Right lobe of liver (tissue), 6 donors: ENCODE data around the gene SLC15A5. TPM values are rescaled to one million over a fixed set of nuclear protein-coding genes. Genes with fewer than 3 reads are reported as not detected.

Source experiments
- ATAC-seq, 4 donors: fragments of 200-7000 bp; cut with Tn5 transposase; one replicate each; pipeline ENCODE4 v1.9.1; 2020; ENCODE audit warnings: mild to moderate bottlenecking in 4 of 4, moderate library complexity in 4 of 4
- DNase-seq, 3 donors: peaks; one replicate each; pipeline ENCODE4 v3.0.0-alpha.2; 2020
- H3K27ac ChIP-seq, 3 donors: fragments of 200-600 bp; one replicate each; pipeline ENCODE4 v1.8.0; 2022
- H3K27me3 ChIP-seq, 2 donors: fragments of 200-600 bp; one replicate each; pipeline ENCODE4 v1.8.0; 2022
- H3K36me3 ChIP-seq, 4 donors: fragments of 200-600 bp; sonication (generic) in 1 of 4; one replicate each; pipeline versions ENCODE4 v1.5.1 to v1.8.0; 2017 to 2022; ENCODE audit warnings: control low read depth in 1 of 4
- H3K4me1 ChIP-seq, 4 donors: fragments of 200-600 bp; sonication (generic) in 1 of 4; one replicate each; pipeline versions ENCODE4 v1.5.1 to v1.8.0; 2017 to 2022; ENCODE audit warnings: control low read depth in 1 of 4
- H3K4me3 ChIP-seq, 3 donors: fragments of 200-600 bp; one replicate each; pipeline ENCODE4 v1.8.0; 2022
- H3K9me3 ChIP-seq, 4 donors: fragments of 200-600 bp; sonication (generic) in 1 of 4; one replicate each; pipeline versions ENCODE4 v1.5.1 to v1.8.0; 2017 to 2022; ENCODE audit warnings: control low read depth in 1 of 4
- CTCF ChIP-seq, 4 donors: fragments of 200-600 bp in 3 of 4; fragments of 450-650 bp in 1 of 4; IDR thresholded peaks; one replicate each; pipeline versions ENCODE4 v1.5.1 to v1.8.0; 2016 to 2022; ENCODE audit warnings: antibody characterized with exemption in 4 of 4, mild to moderate bottlenecking in 2 of 4
- POLR2A ChIP-seq: fragments of 450-650 bp; IDR thresholded peaks from one replicate; pipeline ENCODE4 v1.6.1; 2017; ENCODE audit warnings: antibody characterized with exemption, mild to moderate bottlenecking
- WGBS: methylation state at CpG from one replicate; pipeline ENCODE4 v1.1.6; 2018; ENCODE audit warnings: low coverage, low lambda C conversion rate; ENCODE audit not compliant: insufficient coverage; ENCODE audit errors: missing lambda C conversion rate; 5-methylcytosine and 5-hydroxymethylcytosine counted together
- intact Hi-C, 2 donors: fragments of 100-400 bp; cut with DNase I; formaldehyde crosslinking; loops; one replicate each; pipeline versions ENCODE4 v1.11.2 to v1.14.1; 2022
- total RNA-seq, 6 experiments: library from RNA; depleted of rRNA in 2 of 6; stranded (reverse); fragments of >200 nt in 2 of 6; fragmentation: NEBNext Ultra II Directional in 3 of 6; extraction: Animal tissue kit (Norgen Biotek cat#: 25700) in 3 of 6; gene quantifications; one replicate each; pipeline versions ENCODE4 v1.1.0 to v1.2.4, GENCODE V29; 2016 to 2023
- donor health status: DM: no; HTN: yes; CAD: no.
- donor health status: DM: no; HTN: no; CAD: no.
- donor health status: DM: no; HTN: no; CAD: no.
- donor health status: DM: no; HTN: yes; CAD: no.
- donor health status: DM: no; HTN: yes; CAD: no.

Gene SLC15A5
- total RNA-seq, 6 experiments from 2014 or later: not detected

- Histone ChIP-seq H3K4me1 (peaks cover 0 to 40% (median 12%) of the 10 kb centered on the region in 4 donors), H3K36me3 (no peaks in the 10 kb centered on the region), H3K27me3 (no peaks in the 10 kb centered on the region), H3K9me3 (no peaks in the 10 kb centered on the region), H3K27ac (peak overlapping the region in 2 of 3 donors; percentile 63 to 81), H3K4me3 (peak overlapping the region in 2 of 3 donors; percentile 0 to 18)
- 41% methylated on average over 9 of the region's 9 CpGs for WGBS
- intact Hi-C loops: no loop called here
- ATAC-seq: peak; percentile 47 to 76 (median 60)
- TF ChIP-seq CTCF (IDR thresholded peaks at IDR 0.05) (no peak), POLR2A (no peak)
- no peak for DNase-seq
Observed at GRCh38 chr12:16243487-16244412, 33.7 kb downstream of the SLC15A5 start.

GRCh38 chr12:16241346-16241745 lies 36.1 kb downstream of the SLC15A5 start:
- no peak overlapping the region for H3K4me3 ChIP-seq
- ATAC-seq (peak; percentile 31 to 73 (median 64)), DNase-seq (no peak)
- H3K27ac ChIP-seq: peak overlapping the region in 1 of 3 donors; percentile 1
- H3K36me3 ChIP-seq: no peaks in the 10 kb centered on the region
- 61% methylated on average over 4 of the region's 4 CpGs for WGBS
- H3K9me3 ChIP-seq: no peaks in the 10 kb centered on the region
- TF ChIP-seq POLR2A: no peak
- TF ChIP-seq CTCF (IDR thresholded peaks at IDR 0.05): no peak
- peaks cover 0 to 40% (median 12%) of the 10 kb centered on the region in 4 donors for H3K4me1 ChIP-seq
- intact Hi-C loops: no loop called here
- H3K27me3 ChIP-seq: no peaks in the 10 kb centered on the region

GRCh38 chr12:16238661-16239060 lies 38.8 kb downstream of the SLC15A5 start:
- WGBS: 50% methylated on average over 2 of the region's 2 CpGs
- H3K27me3 ChIP-seq: no peaks in the 10 kb centered on the region
- peak overlapping the region in 1 of 3 donors; percentile 2 for H3K27ac ChIP-seq
- intact Hi-C loops: no loop called here
- DNase-seq (no peak), ATAC-seq (peak; percentile 15 to 90 (median 43))
- no peak for TF ChIP-seq POLR2A
- no peak for TF ChIP-seq CTCF (IDR thresholded peaks at IDR 0.05)
- no peaks in the 10 kb centered on the region for H3K36me3 ChIP-seq
- no peak overlapping the region for H3K4me3 ChIP-seq
- peaks cover 0 to 23% (median 12%) of the 10 kb centered on the region in 4 donors for H3K4me1 ChIP-seq
- no peaks in the 10 kb centered on the region for H3K9me3 ChIP-seq

- H3K27ac ChIP-seq: no peak overlapping the region
- H3K4me1 ChIP-seq: no peaks in the 10 kb centered on the region
- ATAC-seq (no peak), DNase-seq (no peak)
- TF ChIP-seq POLR2A (no peak), CTCF (IDR thresholded peaks at IDR 0.05) (no peak)
- H3K4me3 ChIP-seq: no peak overlapping the region
- H3K9me3 ChIP-seq: no peaks in the 10 kb centered on the region
- 52% methylated on average over 1 of the region's 1 CpG for WGBS
- intact Hi-C loops: no loop called here
- H3K36me3 ChIP-seq: no peaks in the 10 kb centered on the region
- H3K27me3 ChIP-seq: no peaks in the 10 kb centered on the region
Observed at GRCh38 chr12:16229676-16230075, 47.8 kb downstream of the SLC15A5 start.
